HFF-Myc (cell line): ENCODE results near the gene SSR3.

Experiments used
- DNase-seq: peaks from one replicate; pipeline ENCODE4 v3.0.0-alpha.2; 2011; ENCODE audit warnings: low read depth; ENCODE audit errors: extremely low read depth
- H3K4me3 ChIP-seq: replicated peaks from 2 replicates; pipeline ENCODE4 v1.5.1; 2011; ENCODE audit warnings: low read depth, mild to moderate bottlenecking, control low read depth, low read length
- TF ChIP-seq, protein P1 (sequence below): IDR thresholded peaks from 2 replicates; pipeline ENCODE4 v1.5.1; 2012; ENCODE audit warnings: mild to moderate bottlenecking, low read depth, low read length, control low read depth; ENCODE audit errors: missing control alignments

SSR3 gene

DNA sequence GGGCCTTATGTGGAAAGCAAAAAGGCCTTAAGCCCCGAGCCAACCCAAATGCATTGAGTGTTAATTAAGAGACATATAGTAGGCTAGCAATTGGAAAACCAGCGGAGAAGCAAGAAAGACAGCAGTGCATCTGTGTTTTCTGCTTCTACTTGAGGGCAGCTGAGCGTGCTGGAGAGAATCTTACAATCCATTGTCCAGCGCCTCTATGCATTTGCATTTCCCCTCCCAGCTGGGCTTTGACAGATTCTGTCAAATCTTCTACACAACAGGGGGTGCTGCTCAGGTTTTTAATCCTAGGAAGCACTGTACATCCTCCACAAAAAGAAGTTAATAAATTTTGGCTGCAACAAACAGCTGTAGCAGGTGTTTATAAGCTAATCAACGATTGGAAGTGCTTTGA is 23.9 kb downstream of the SSR3 start:
- no peak for DNase-seq
- TF ChIP-seq, protein P1, sequence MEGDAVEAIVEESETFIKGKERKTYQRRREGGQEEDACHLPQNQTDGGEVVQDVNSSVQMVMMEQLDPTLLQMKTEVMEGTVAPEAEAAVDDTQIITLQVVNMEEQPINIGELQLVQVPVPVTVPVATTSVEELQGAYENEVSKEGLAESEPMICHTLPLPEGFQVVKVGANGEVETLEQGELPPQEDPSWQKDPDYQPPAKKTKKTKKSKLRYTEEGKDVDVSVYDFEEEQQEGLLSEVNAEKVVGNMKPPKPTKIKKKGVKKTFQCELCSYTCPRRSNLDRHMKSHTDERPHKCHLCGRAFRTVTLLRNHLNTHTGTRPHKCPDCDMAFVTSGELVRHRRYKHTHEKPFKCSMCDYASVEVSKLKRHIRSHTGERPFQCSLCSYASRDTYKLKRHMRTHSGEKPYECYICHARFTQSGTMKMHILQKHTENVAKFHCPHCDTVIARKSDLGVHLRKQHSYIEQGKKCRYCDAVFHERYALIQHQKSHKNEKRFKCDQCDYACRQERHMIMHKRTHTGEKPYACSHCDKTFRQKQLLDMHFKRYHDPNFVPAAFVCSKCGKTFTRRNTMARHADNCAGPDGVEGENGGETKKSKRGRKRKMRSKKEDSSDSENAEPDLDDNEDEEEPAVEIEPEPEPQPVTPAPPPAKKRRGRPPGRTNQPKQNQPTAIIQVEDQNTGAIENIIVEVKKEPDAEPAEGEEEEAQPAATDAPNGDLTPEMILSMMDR = no peak
- no peak overlapping the region for H3K4me3 ChIP-seq

DNA sequence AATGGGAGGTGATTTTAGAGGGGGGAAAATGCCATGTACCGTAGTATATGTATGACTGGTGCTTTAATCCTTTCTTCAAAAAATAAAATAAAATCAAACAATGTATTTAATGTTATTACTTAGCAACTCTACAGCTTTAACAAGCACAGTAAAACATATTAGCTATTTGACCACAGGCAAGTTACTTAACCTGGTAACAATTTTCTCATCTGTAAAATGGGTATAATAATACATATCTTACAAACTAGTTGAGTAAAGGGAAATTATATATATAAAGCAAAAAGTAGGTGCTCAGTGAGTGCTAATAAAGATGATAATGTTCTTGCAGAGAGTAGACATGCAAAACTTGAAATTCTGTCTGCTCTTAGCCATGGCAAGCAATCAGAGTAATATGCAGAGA is 27.9 kb downstream of the SSR3 start:
- DNase-seq = no peak
- H3K4me3 ChIP-seq = no peak overlapping the region
- TF ChIP-seq, protein P1 = no peak

DNA sequence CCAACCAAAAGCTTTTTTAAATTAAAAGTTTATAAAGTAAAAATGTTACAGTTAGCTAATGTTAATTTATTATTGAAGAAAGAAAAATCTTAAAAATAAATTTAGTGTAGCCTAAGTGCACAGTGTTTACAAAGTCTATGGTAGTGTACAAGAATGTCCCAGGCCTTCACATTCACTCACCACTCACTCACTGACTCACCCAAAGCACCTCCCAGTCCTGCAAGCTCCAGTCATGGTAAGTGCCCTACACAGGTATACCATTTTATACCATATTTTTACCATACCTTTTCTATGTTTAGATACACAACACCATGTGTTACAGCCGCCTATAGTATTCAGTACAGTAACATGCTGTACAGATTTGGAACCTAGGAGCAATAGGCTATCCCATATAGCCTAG is 29.1 kb downstream of the SSR3 start:
- TF ChIP-seq, protein P1 = no peak

DNA sequence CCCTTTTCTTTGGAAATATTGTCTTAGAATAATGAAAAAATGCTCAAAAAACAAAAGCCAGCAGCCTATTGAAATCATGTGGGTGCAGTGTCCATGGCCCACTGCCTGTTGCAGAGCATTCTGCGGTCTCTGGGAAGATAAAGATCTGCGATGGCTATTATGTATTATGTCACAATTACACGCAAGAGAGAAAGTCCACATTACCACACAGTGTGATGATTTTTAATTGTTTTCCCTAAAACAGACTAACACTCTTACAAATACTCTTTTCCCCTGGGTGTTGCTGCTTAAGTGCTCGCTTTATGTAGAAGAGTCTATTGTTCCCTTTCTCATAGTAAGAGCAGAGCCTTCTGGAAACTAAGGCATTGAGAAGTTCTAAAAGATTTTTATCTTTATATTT is 32.2 kb downstream of the SSR3 start:
- no peak for DNase-seq
- H3K4me3 ChIP-seq = no peak overlapping the region
- TF ChIP-seq, protein P1 = no peak

More for the DNA sequence above, 29.1 kb downstream of the SSR3 start:
- DNase-seq = no peak
- no peak overlapping the region for H3K4me3 ChIP-seq

DNA sequence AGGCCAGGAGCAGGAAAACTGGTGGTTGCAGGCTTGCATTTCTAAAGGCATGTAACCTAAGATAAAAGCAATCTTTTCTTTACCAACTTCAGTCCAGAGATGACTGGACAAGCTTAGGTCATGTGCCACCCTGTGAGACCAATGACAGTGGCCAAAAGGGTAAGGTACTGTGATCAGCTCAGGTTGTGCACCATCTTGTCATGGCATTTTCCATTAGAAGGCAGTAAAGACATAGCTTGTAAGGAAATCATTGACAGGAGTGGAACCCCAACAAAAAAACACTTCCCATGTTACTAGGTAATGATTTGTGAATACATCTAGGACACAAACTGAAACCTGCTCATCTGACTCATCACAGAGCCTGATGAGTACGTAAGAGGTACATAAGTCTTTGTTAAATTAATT is 35.2 kb downstream of the SSR3 start:
- no peak for DNase-seq
- TF ChIP-seq, protein P1 = no peak
- no peak overlapping the region for H3K4me3 ChIP-seq

DNA sequence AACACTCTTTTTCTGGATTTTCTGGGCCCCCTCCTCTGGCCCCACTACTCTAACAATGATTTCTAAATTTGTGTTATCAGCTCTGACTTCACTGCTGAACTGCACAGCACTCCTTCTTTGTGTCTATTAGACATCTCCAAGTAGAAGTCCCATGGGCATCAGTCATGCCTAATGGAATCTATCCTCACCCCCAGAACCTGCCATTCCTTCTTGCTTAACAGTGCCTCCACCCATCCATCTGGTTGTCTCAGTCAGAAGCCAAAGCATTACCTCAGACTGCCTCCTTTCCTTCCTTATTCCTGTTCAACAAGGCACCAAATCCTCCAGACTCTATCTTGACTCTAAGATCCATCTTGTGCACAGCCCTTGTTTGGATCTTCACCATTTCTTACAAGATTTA is 36.2 kb downstream of the SSR3 start:
- TF ChIP-seq, protein P1 = no peak
- no peak overlapping the region for H3K4me3 ChIP-seq
- DNase-seq = no peak

DNA sequence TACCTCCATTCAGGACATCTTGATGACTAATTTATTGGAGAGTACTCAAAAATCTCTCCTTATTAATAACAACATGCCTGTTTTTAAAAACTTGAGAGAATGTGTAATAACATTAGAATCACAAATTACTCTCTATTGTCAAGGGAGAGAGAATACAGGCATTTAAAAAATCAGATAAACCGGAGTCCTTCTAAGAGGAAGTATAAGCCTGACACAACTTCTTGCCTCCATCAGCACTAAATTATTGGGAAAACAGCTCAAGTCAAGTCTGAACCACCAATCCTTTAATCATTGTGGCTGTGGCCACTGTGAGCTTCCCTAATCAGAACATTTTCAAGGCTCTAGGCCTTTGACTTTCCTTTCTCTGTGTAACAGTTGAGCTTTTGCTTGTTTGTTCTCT is 38.0 kb downstream of the SSR3 start:
- no peak for DNase-seq
- TF ChIP-seq, protein P1 = no peak
- no peak overlapping the region for H3K4me3 ChIP-seq
